Right lobe of liver (tissue), 4 donors: ENCODE measurements around the gene SSTR5.

Source experiments
- POLR2A ChIP-seq: fragments of 450-650 bp; IDR thresholded peaks from one replicate; pipeline ENCODE4 v1.6.1; 2017; ENCODE audit warnings: antibody characterized with exemption, mild to moderate bottlenecking
- TF ChIP-seq, protein P1 (sequence below), 4 donors: fragments of 200-600 bp in 3 of 4; fragments of 450-650 bp in 1 of 4; IDR thresholded peaks; one replicate each; pipeline versions ENCODE4 v1.5.1 to v1.8.0; 2016 to 2022; ENCODE audit warnings: antibody characterized with exemption in 4 of 4, mild to moderate bottlenecking in 2 of 4
- donor health status: DM: no; HTN: no; CAD: no.
- donor health status: DM: no; HTN: no; CAD: no.
- donor health status: DM: no; HTN: yes; CAD: no.

DNA sequence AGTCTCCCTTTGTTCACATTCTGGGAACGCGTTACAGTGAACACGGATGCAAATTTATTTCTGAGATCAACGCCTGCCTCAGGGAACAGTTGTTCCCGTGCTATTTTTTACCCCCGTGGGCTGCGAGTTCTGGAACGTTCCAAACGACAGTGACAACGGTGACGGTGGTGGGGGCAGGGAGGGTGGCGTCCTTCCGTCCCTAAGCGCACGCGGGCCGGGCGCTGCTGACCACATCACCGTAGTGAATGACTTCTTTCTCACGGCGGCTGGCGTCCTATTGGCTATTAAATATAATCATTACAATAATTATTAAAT, 45.1 kb upstream of the SSTR5 start:
- TF ChIP-seq, protein P1, sequence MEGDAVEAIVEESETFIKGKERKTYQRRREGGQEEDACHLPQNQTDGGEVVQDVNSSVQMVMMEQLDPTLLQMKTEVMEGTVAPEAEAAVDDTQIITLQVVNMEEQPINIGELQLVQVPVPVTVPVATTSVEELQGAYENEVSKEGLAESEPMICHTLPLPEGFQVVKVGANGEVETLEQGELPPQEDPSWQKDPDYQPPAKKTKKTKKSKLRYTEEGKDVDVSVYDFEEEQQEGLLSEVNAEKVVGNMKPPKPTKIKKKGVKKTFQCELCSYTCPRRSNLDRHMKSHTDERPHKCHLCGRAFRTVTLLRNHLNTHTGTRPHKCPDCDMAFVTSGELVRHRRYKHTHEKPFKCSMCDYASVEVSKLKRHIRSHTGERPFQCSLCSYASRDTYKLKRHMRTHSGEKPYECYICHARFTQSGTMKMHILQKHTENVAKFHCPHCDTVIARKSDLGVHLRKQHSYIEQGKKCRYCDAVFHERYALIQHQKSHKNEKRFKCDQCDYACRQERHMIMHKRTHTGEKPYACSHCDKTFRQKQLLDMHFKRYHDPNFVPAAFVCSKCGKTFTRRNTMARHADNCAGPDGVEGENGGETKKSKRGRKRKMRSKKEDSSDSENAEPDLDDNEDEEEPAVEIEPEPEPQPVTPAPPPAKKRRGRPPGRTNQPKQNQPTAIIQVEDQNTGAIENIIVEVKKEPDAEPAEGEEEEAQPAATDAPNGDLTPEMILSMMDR (IDR thresholded peaks at IDR 0.05) = no peak
- TF ChIP-seq POLR2A = no peak
